H1 (cell line): Measurements from ENCODE around the gene SHCBP1L. TPM values are rescaled to one million over a fixed set of nuclear protein-coding genes. Genes with fewer than 3 reads are reported as not detected.

Experiments
- CTCF ChIA-PET: fragments of 300-600 bp; sonication (Branson Sonifier 250); formaldehyde crosslinking; loops from one replicate; lab custom pipeline; 2021; ENCODE audit not compliant: partially characterized antibody; lab: Charles Lee
- POLR2A ChIA-PET: fragments of 300-600 bp; sonication (Branson Sonifier 250); formaldehyde crosslinking; loops from one replicate; lab custom pipeline; 2021; ENCODE audit warnings: inconsistent platforms; ENCODE audit not compliant: partially characterized antibody; lab: Charles Lee
- DNase-seq, 2 experiments: peaks; one replicate each; pipeline versions ENCODE4 v3.0.0 to v3.0.0-alpha.2; 2010 to 2022; ENCODE audit warnings: low spot score in 2 of 2, low read depth in 1 of 2, mixed read lengths in 1 of 2
- FAIRE-seq: peaks from 2 replicates; lab custom pipeline; 2011; peaks lifted over from hg19 to GRCh38; lab: Jason Lieb, UNC
- H2AFZ ChIP-seq: 2 replicates; pipeline ENCODE4 v1.8.1; 2012; ENCODE audit warnings: low read length, inconsistent platforms
- H2AK5ac ChIP-seq: 2 replicates; pipeline ENCODE4 v1.6.1; 2013; ENCODE audit warnings: low read depth, low read length
- H2BK120ac ChIP-seq: replicated peaks from 2 replicates; pipeline ENCODE3; 2013; ENCODE audit warnings: low read depth, low read length, inconsistent platforms
- H2BK12ac ChIP-seq: 2 replicates; pipeline ENCODE4 v1.6.1; 2013; ENCODE audit warnings: low read depth, low read length
- H2BK15ac ChIP-seq: 2 replicates; pipeline ENCODE4 v1.6.1; 2013; ENCODE audit warnings: low read length
- H2BK20ac ChIP-seq: 2 replicates; pipeline ENCODE4 v1.6.1; 2013; ENCODE audit warnings: low read length
- H2BK5ac ChIP-seq: 2 replicates; pipeline ENCODE4 v1.6.1; 2013; ENCODE audit warnings: low read depth, low read length
- H3K14ac ChIP-seq: 2 replicates; pipeline ENCODE4 v1.6.1; 2013; ENCODE audit warnings: inconsistent platforms; ENCODE audit not compliant: insufficient read length
- H3K18ac ChIP-seq: 2 replicates; pipeline ENCODE4 v1.6.1; 2013; ENCODE audit warnings: low read length; ENCODE audit errors: extremely low read depth
- H3K23ac ChIP-seq: 2 replicates; pipeline ENCODE4 v1.6.1; 2013; ENCODE audit warnings: inconsistent platforms; ENCODE audit not compliant: insufficient read length
- H3K23me2 ChIP-seq: 2 replicates; pipeline ENCODE4 v1.6.1; 2013; ENCODE audit warnings: low read depth, low read length
- H3K27ac ChIP-seq: 2 replicates; pipeline ENCODE4 v1.6.1; 2011; ENCODE audit warnings: low read depth, low read length, inconsistent platforms
- H3K27me3 ChIP-seq, 4 experiments: replicated peaks in 1 of 4; 1 replicate in 1 of 4; 2 replicates in 3 of 4; pipeline versions ENCODE4 v1.6.1 to v1.8.1; 2011 to 2013; ENCODE audit warnings: low read length in 3 of 4, mild to moderate bottlenecking in 3 of 4, inconsistent platforms in 2 of 4, mixed read lengths in 2 of 4, moderate library complexity in 1 of 4; ENCODE audit not compliant: control insufficient read depth in 3 of 4, insufficient read depth in 3 of 4; ENCODE audit errors: extremely low read depth in 1 of 4
- H3K36me3 ChIP-seq, 4 experiments: 2 replicates each; pipeline versions ENCODE4 v1.6.1 to v1.8.1; 2011 to 2013; ENCODE audit warnings: mild to moderate bottlenecking in 4 of 4, low read length in 3 of 4, moderate library complexity in 2 of 4, control low read depth in 1 of 4, inconsistent platforms in 1 of 4; ENCODE audit not compliant: insufficient read depth in 4 of 4, control insufficient read depth in 2 of 4
- H3K4ac ChIP-seq: replicated peaks from 2 replicates; pipeline ENCODE3; 2013; ENCODE audit warnings: low read length, low read depth, mixed read lengths, inconsistent platforms; ENCODE audit not compliant: insufficient read length
- H3K4me1 ChIP-seq, 4 experiments: replicated peaks in 1 of 4; 1 replicate in 1 of 4; 2 replicates in 3 of 4; pipeline versions ENCODE4 v1.6.1 to v1.8.1; 2011 to 2013; ENCODE audit warnings: low read length in 3 of 4, inconsistent platforms in 2 of 4, mixed read lengths in 1 of 4; ENCODE audit not compliant: insufficient read depth in 4 of 4, control insufficient read depth in 3 of 4
- H3K4me2 ChIP-seq, 2 experiments: 2 replicates each; pipeline versions ENCODE4 v1.6.1 to v1.8.1; 2011 to 2013; ENCODE audit warnings: low read depth in 2 of 2, low read length in 2 of 2, control low read depth in 1 of 2, inconsistent platforms in 1 of 2, mild to moderate bottlenecking in 1 of 2; ENCODE audit not compliant: insufficient read depth in 1 of 2
- H3K4me3 ChIP-seq, 4 experiments: fragments of 200-600, 300-600 bp in 1 of 4; sonication (generic), shearing (Covaris generic), sonication (Bioruptor Twin) in 1 of 4; 2 replicates each; pipeline versions ENCODE4 v1.5.1 to v1.8.1; 2011 to 2016; ENCODE audit warnings: low read length in 4 of 4, low read depth in 3 of 4, control low read depth in 2 of 4, inconsistent platforms in 2 of 4, mild to moderate bottlenecking in 2 of 4, mixed read lengths in 1 of 4, moderate library complexity in 1 of 4; ENCODE audit not compliant: insufficient read depth in 2 of 4; ENCODE audit errors: extremely low read depth in 1 of 4
- H3K56ac ChIP-seq: replicated peaks from 2 replicates; pipeline ENCODE3; 2013; ENCODE audit warnings: low read depth, mild to moderate bottlenecking, mixed read lengths, low read length, inconsistent platforms; ENCODE audit not compliant: insufficient read length
- H3K79me1 ChIP-seq: 2 replicates; pipeline ENCODE4 v1.6.1; 2013; ENCODE audit warnings: low read depth, low read length, control low read depth
- H3K79me2 ChIP-seq, 2 experiments: 2 replicates each; pipeline versions ENCODE4 v1.6.1 to v1.8.1; 2012 to 2013; ENCODE audit warnings: low read length in 2 of 2, mild to moderate bottlenecking in 2 of 2, inconsistent platforms in 1 of 2; ENCODE audit not compliant: insufficient read depth in 2 of 2, control insufficient read depth in 1 of 2
- H3K9ac ChIP-seq, 4 experiments: replicated peaks in 1 of 4; 1 replicate in 1 of 4; 2 replicates in 3 of 4; pipeline versions ENCODE4 v1.6.1 to v1.8.1; 2011 to 2013; ENCODE audit warnings: low read depth in 3 of 4, low read length in 3 of 4, control low read depth in 2 of 4, mild to moderate bottlenecking in 2 of 4, moderate library complexity in 2 of 4, inconsistent platforms in 1 of 4; ENCODE audit errors: extremely low read depth in 1 of 4
- H3K9me3 ChIP-seq, 2 experiments: 2 replicates each; pipeline versions ENCODE4 v1.6.1 to v1.8.1; 2012 to 2013; ENCODE audit warnings: mild to moderate bottlenecking in 2 of 2, moderate library complexity in 2 of 2, control low read depth in 1 of 2, inconsistent platforms in 1 of 2, low read depth in 1 of 2, low read length in 1 of 2, mixed read lengths in 1 of 2; ENCODE audit not compliant: insufficient read depth in 2 of 2
- H4K20me1 ChIP-seq, 2 experiments: replicated peaks in 1 of 2; 2 replicates each; pipeline versions ENCODE3 to v1.8.1; 2011 to 2013; ENCODE audit warnings: inconsistent platforms in 2 of 2, low read length in 2 of 2, mild to moderate bottlenecking in 1 of 2; ENCODE audit not compliant: insufficient read depth in 2 of 2, control insufficient read depth in 1 of 2
- H4K5ac ChIP-seq: 2 replicates; pipeline ENCODE4 v1.6.1; 2013; ENCODE audit warnings: low read length, low read depth, mixed read lengths, inconsistent platforms; ENCODE audit not compliant: insufficient read length
- H4K8ac ChIP-seq: 2 replicates; pipeline ENCODE4 v1.8.0; 2013; ENCODE audit warnings: mild to moderate bottlenecking, moderate library complexity, low read length, inconsistent platforms; ENCODE audit not compliant: insufficient read depth; ENCODE audit errors: extremely low read depth
- H4K91ac ChIP-seq: replicated peaks from 2 replicates; pipeline ENCODE3; 2013; ENCODE audit warnings: low read length, mixed read lengths, inconsistent platforms; ENCODE audit not compliant: insufficient read length
- KDM5A ChIP-seq: fragments of 200-600 bp; IDR thresholded peaks from 2 replicates; pipeline ENCODE4 v1.7.1; 2012; ENCODE audit warnings: mild to moderate bottlenecking, low read length, inconsistent platforms, mixed read lengths
- MAX ChIP-seq: IDR thresholded peaks from 2 replicates; pipeline ENCODE4 v1.6.1; 2012; ENCODE audit warnings: inconsistent platforms
- POLR2A ChIP-seq, 2 experiments: IDR thresholded peaks; 1 replicate in 1 of 2; 2 replicates in 1 of 2; pipeline ENCODE4 v1.6.1; 2011; ENCODE audit warnings: low read depth in 2 of 2, low read length in 2 of 2, mild to moderate bottlenecking in 2 of 2; ENCODE audit errors: control extremely low read depth in 1 of 2
- RAD21 ChIP-seq, 2 experiments: IDR thresholded peaks in 1 of 2; conservative IDR thresholded peaks in 1 of 2; 2 replicates each; pipeline ENCODE4 v1.6.1; 2011; ENCODE audit warnings: low read depth in 2 of 2, low read length in 2 of 2, improper control_type of control experiment in 1 of 2, inconsistent platforms in 1 of 2, mild to moderate bottlenecking in 1 of 2, moderate library complexity in 1 of 2
- SIRT6 ChIP-seq: IDR thresholded peaks from one replicate; pipeline ENCODE4 v1.7.1; 2012; ENCODE audit warnings: low read length, inconsistent platforms
- WGBS, 2 experiments: shearing (Covaris generic) in 1 of 2; methylation state at CpG; one replicate each; pipeline versions ENCODE4 v1.1.6 to v1.1.7; 2013 to 2015; ENCODE audit warnings: low lambda C conversion rate in 2 of 2, mixed read lengths in 2 of 2, inconsistent platforms in 1 of 2, low coverage in 1 of 2, missing lambda C conversion rate in 1 of 2; ENCODE audit not compliant: insufficient replicate concordance in 2 of 2, insufficient coverage in 1 of 2, insufficient read length in 1 of 2; ENCODE audit errors: extremely low coverage in 1 of 2, missing lambda C conversion rate in 1 of 2; 5-methylcytosine and 5-hydroxymethylcytosine counted together
- polyA plus RNA-seq, 7 experiments: library from polyadenylated mRNA; depleted of rRNA in 3 of 7; stranded (reverse) in 5 of 7; unstranded in 2 of 7; fragments of >200 nt in 5 of 7; fragments of 200-250 nt in 2 of 7; gene quantifications; 1 replicate in 5 of 7; 2 replicates in 1 of 7; 4 replicates in 1 of 7; pipeline versions ENCODE4 v1.2.1 to v1.2.3, GENCODE V29; 2011 to 2013; ENCODE audit warnings: missing spikeins in 2 of 7, mixed read lengths in 2 of 7
- total RNA-seq: library from RNA; stranded (reverse); fragmentation: NEBNext Ultra II Directional; extraction: Animal tissue kit (Norgen Biotek cat#: 25700); gene quantifications from 2 replicates; pipeline ENCODE4 v1.2.1, GENCODE V29; 2021

SHCBP1L gene
- total and polyA plus RNA-seq, 2 of the 8 experiments (the other 6 are each of a cell fraction or from before 2014, with no cell fraction given) = not detected

GRCh38 chr1:182985876-182986275 lies 32.9 kb upstream of the SHCBP1L start:
- Histone ChIP-seq H3K79me2 (no peaks in the 10 kb centered on the region), H3K23ac (no peak overlapping the region), H3K23me2 (no peaks in the 10 kb centered on the region), H3K4me1 (0 out of 7 replicates have a peak, but pooled peaks cover 0 to 2% (median 0%) of the 10 kb centered on the region in 4 experiments), H3K18ac (no peak overlapping the region), H2BK5ac (no peak overlapping the region), H4K20me1 (no peaks in the 10 kb centered on the region), H3K27ac (no peak overlapping the region), H2BK20ac (no peak overlapping the region), H3K56ac (no peak overlapping the region), H3K27me3 (no peaks in the 10 kb centered on the region), H4K91ac (no peak overlapping the region), H4K5ac (no peak overlapping the region), H3K4me2 (no peak overlapping the region), H3K36me3 (no peaks in the 10 kb centered on the region), H4K8ac (no peak overlapping the region), H3K4ac (no peak overlapping the region), H3K79me1 (no peaks in the 10 kb centered on the region), H3K9ac (no peak overlapping the region), H2AK5ac (no peak overlapping the region), H3K14ac (no peak overlapping the region), H3K4me3 (no peak overlapping the region), H2BK15ac (no peak overlapping the region), H3K9me3 (no peaks in the 10 kb centered on the region; a peak in 1 of 4 replicates), H2AFZ (no peak overlapping the region), H2BK12ac (no peak overlapping the region), H2BK120ac (no peak overlapping the region)
- DNase-seq (no peak), FAIRE-seq (no peak)
- CTCF ChIA-PET = no interaction called here
- TF ChIP-seq SIRT6 = no peak
- TF ChIP-seq KDM5A = no peak
- TF ChIP-seq RAD21 (IDR thresholded peaks at IDR 0.05 in 1 of 2, conservative IDR thresholded peaks at IDR 0.05 in 1 of 2; ENCODE audit: low read depth in 2 of 2, low read length in 2 of 2) = no peak
- TF ChIP-seq POLR2A (IDR thresholded peaks at IDR 0.05; ENCODE audit: control extremely low read depth in 1 of 2, low read depth in 2 of 2, low read length in 2 of 2) = no peak
- TF ChIP-seq MAX = no peak
- POLR2A ChIA-PET = no interaction called here
- WGBS, 2 experiments = 97% methylated on average over 1 of the region's 1 CpG; no CpG with 5 or more reads in 1 of the 2 experiments
